H1 (cell line): ENCODE measurements around the gene GTF2IRD1. TPM values are rescaled to one million over a fixed set of nuclear protein-coding genes. Genes with fewer than 3 reads are reported as not detected.

Experiments
- CTCF ChIA-PET: fragments of 300-600 bp; sonication (Branson Sonifier 250); formaldehyde crosslinking; loops from one replicate; lab custom pipeline; 2021; ENCODE audit not compliant: partially characterized antibody; lab: Charles Lee
- POLR2A ChIA-PET: fragments of 300-600 bp; sonication (Branson Sonifier 250); formaldehyde crosslinking; loops from one replicate; lab custom pipeline; 2021; ENCODE audit warnings: inconsistent platforms; ENCODE audit not compliant: partially characterized antibody; lab: Charles Lee
- DNase-seq, 2 experiments: peaks; one replicate each; pipeline versions ENCODE4 v3.0.0 to v3.0.0-alpha.2; 2010 to 2022; ENCODE audit warnings: low spot score in 2 of 2, low read depth in 1 of 2, mixed read lengths in 1 of 2
- FAIRE-seq: peaks from 2 replicates; lab custom pipeline; 2011; peaks lifted over from hg19 to GRCh38; lab: Jason Lieb, UNC
- H2AFZ ChIP-seq: 2 replicates; pipeline ENCODE4 v1.8.1; 2012; ENCODE audit warnings: low read length, inconsistent platforms
- H2AK5ac ChIP-seq: 2 replicates; pipeline ENCODE4 v1.6.1; 2013; ENCODE audit warnings: low read depth, low read length
- H2BK120ac ChIP-seq: replicated peaks from 2 replicates; pipeline ENCODE3; 2013; ENCODE audit warnings: low read depth, low read length, inconsistent platforms
- H2BK12ac ChIP-seq: 2 replicates; pipeline ENCODE4 v1.6.1; 2013; ENCODE audit warnings: low read depth, low read length
- H2BK15ac ChIP-seq: 2 replicates; pipeline ENCODE4 v1.6.1; 2013; ENCODE audit warnings: low read length
- H2BK20ac ChIP-seq: 2 replicates; pipeline ENCODE4 v1.6.1; 2013; ENCODE audit warnings: low read length
- H2BK5ac ChIP-seq: 2 replicates; pipeline ENCODE4 v1.6.1; 2013; ENCODE audit warnings: low read depth, low read length
- H3K14ac ChIP-seq: 2 replicates; pipeline ENCODE4 v1.6.1; 2013; ENCODE audit warnings: inconsistent platforms; ENCODE audit not compliant: insufficient read length
- H3K18ac ChIP-seq: 2 replicates; pipeline ENCODE4 v1.6.1; 2013; ENCODE audit warnings: low read length; ENCODE audit errors: extremely low read depth
- H3K23ac ChIP-seq: 2 replicates; pipeline ENCODE4 v1.6.1; 2013; ENCODE audit warnings: inconsistent platforms; ENCODE audit not compliant: insufficient read length
- H3K23me2 ChIP-seq: 2 replicates; pipeline ENCODE4 v1.6.1; 2013; ENCODE audit warnings: low read depth, low read length
- H3K27ac ChIP-seq: 2 replicates; pipeline ENCODE4 v1.6.1; 2011; ENCODE audit warnings: low read depth, low read length, inconsistent platforms
- H3K27me3 ChIP-seq, 4 experiments: replicated peaks in 1 of 4; 1 replicate in 1 of 4; 2 replicates in 3 of 4; pipeline versions ENCODE4 v1.6.1 to v1.8.1; 2011 to 2013; ENCODE audit warnings: low read length in 3 of 4, mild to moderate bottlenecking in 3 of 4, inconsistent platforms in 2 of 4, mixed read lengths in 2 of 4, moderate library complexity in 1 of 4; ENCODE audit not compliant: control insufficient read depth in 3 of 4, insufficient read depth in 3 of 4; ENCODE audit errors: extremely low read depth in 1 of 4
- H3K36me3 ChIP-seq, 4 experiments: 2 replicates each; pipeline versions ENCODE4 v1.6.1 to v1.8.1; 2011 to 2013; ENCODE audit warnings: mild to moderate bottlenecking in 4 of 4, low read length in 3 of 4, moderate library complexity in 2 of 4, control low read depth in 1 of 4, inconsistent platforms in 1 of 4; ENCODE audit not compliant: insufficient read depth in 4 of 4, control insufficient read depth in 2 of 4
- H3K4ac ChIP-seq: replicated peaks from 2 replicates; pipeline ENCODE3; 2013; ENCODE audit warnings: low read length, low read depth, mixed read lengths, inconsistent platforms; ENCODE audit not compliant: insufficient read length
- H3K4me1 ChIP-seq, 4 experiments: replicated peaks in 1 of 4; 1 replicate in 1 of 4; 2 replicates in 3 of 4; pipeline versions ENCODE4 v1.6.1 to v1.8.1; 2011 to 2013; ENCODE audit warnings: low read length in 3 of 4, inconsistent platforms in 2 of 4, mixed read lengths in 1 of 4; ENCODE audit not compliant: insufficient read depth in 4 of 4, control insufficient read depth in 3 of 4
- H3K4me2 ChIP-seq, 2 experiments: 2 replicates each; pipeline versions ENCODE4 v1.6.1 to v1.8.1; 2011 to 2013; ENCODE audit warnings: low read depth in 2 of 2, low read length in 2 of 2, control low read depth in 1 of 2, inconsistent platforms in 1 of 2, mild to moderate bottlenecking in 1 of 2; ENCODE audit not compliant: insufficient read depth in 1 of 2
- H3K4me3 ChIP-seq, 4 experiments: fragments of 200-600, 300-600 bp in 1 of 4; sonication (generic), shearing (Covaris generic), sonication (Bioruptor Twin) in 1 of 4; 2 replicates each; pipeline versions ENCODE4 v1.5.1 to v1.8.1; 2011 to 2016; ENCODE audit warnings: low read length in 4 of 4, low read depth in 3 of 4, control low read depth in 2 of 4, inconsistent platforms in 2 of 4, mild to moderate bottlenecking in 2 of 4, mixed read lengths in 1 of 4, moderate library complexity in 1 of 4; ENCODE audit not compliant: insufficient read depth in 2 of 4; ENCODE audit errors: extremely low read depth in 1 of 4
- H3K56ac ChIP-seq: replicated peaks from 2 replicates; pipeline ENCODE3; 2013; ENCODE audit warnings: low read depth, mild to moderate bottlenecking, mixed read lengths, low read length, inconsistent platforms; ENCODE audit not compliant: insufficient read length
- H3K79me1 ChIP-seq: 2 replicates; pipeline ENCODE4 v1.6.1; 2013; ENCODE audit warnings: low read depth, low read length, control low read depth
- H3K79me2 ChIP-seq, 2 experiments: 2 replicates each; pipeline versions ENCODE4 v1.6.1 to v1.8.1; 2012 to 2013; ENCODE audit warnings: low read length in 2 of 2, mild to moderate bottlenecking in 2 of 2, inconsistent platforms in 1 of 2; ENCODE audit not compliant: insufficient read depth in 2 of 2, control insufficient read depth in 1 of 2
- H3K9ac ChIP-seq, 4 experiments: replicated peaks in 1 of 4; 1 replicate in 1 of 4; 2 replicates in 3 of 4; pipeline versions ENCODE4 v1.6.1 to v1.8.1; 2011 to 2013; ENCODE audit warnings: low read depth in 3 of 4, low read length in 3 of 4, control low read depth in 2 of 4, mild to moderate bottlenecking in 2 of 4, moderate library complexity in 2 of 4, inconsistent platforms in 1 of 4; ENCODE audit errors: extremely low read depth in 1 of 4
- H3K9me3 ChIP-seq, 2 experiments: 2 replicates each; pipeline versions ENCODE4 v1.6.1 to v1.8.1; 2012 to 2013; ENCODE audit warnings: mild to moderate bottlenecking in 2 of 2, moderate library complexity in 2 of 2, control low read depth in 1 of 2, inconsistent platforms in 1 of 2, low read depth in 1 of 2, low read length in 1 of 2, mixed read lengths in 1 of 2; ENCODE audit not compliant: insufficient read depth in 2 of 2
- H4K20me1 ChIP-seq, 2 experiments: replicated peaks in 1 of 2; 2 replicates each; pipeline versions ENCODE3 to v1.8.1; 2011 to 2013; ENCODE audit warnings: inconsistent platforms in 2 of 2, low read length in 2 of 2, mild to moderate bottlenecking in 1 of 2; ENCODE audit not compliant: insufficient read depth in 2 of 2, control insufficient read depth in 1 of 2
- H4K5ac ChIP-seq: 2 replicates; pipeline ENCODE4 v1.6.1; 2013; ENCODE audit warnings: low read length, low read depth, mixed read lengths, inconsistent platforms; ENCODE audit not compliant: insufficient read length
- H4K8ac ChIP-seq: 2 replicates; pipeline ENCODE4 v1.8.0; 2013; ENCODE audit warnings: mild to moderate bottlenecking, moderate library complexity, low read length, inconsistent platforms; ENCODE audit not compliant: insufficient read depth; ENCODE audit errors: extremely low read depth
- H4K91ac ChIP-seq: replicated peaks from 2 replicates; pipeline ENCODE3; 2013; ENCODE audit warnings: low read length, mixed read lengths, inconsistent platforms; ENCODE audit not compliant: insufficient read length
- BACH1 ChIP-seq: IDR thresholded peaks from 2 replicates; pipeline ENCODE4 v1.6.1; 2012; ENCODE audit warnings: low read length, improper control_type of control experiment
- CBX8 ChIP-seq: fragments of 300-800, 300-1000 bp; sonication (generic); IDR thresholded peaks from 2 replicates; pipeline ENCODE4 v1.7.1; 2016; ENCODE audit warnings: low read depth, low read length, borderline replicate concordance
- CTCF ChIP-seq, 3 experiments: IDR thresholded peaks; 1 replicate in 2 of 3; 2 replicates in 1 of 3; pipeline versions ENCODE4 v1.5.1 to v1.6.1; 2011; ENCODE audit warnings: low read length in 3 of 3, mild to moderate bottlenecking in 3 of 3, inconsistent platforms in 2 of 3, low read depth in 1 of 3, moderate library complexity in 1 of 3; ENCODE audit not compliant: insufficient read depth in 1 of 3; ENCODE audit errors: control extremely low read depth in 1 of 3
- HDAC2 ChIP-seq, 2 experiments: fragments of 300-600 bp in 1 of 2; sonication (generic) in 1 of 2; IDR thresholded peaks; 2 replicates each; pipeline ENCODE4 v1.6.1; 2011 to 2012; ENCODE audit warnings: low read depth in 2 of 2, low read length in 2 of 2, mild to moderate bottlenecking in 2 of 2, moderate library complexity in 2 of 2, borderline replicate concordance in 1 of 2, inconsistent platforms in 1 of 2
- POU5F1 ChIP-seq: IDR thresholded peaks from 2 replicates; pipeline ENCODE4 v1.6.1; 2011; ENCODE audit warnings: low read depth, mild to moderate bottlenecking, low read length, moderate library complexity
- YY1 ChIP-seq: IDR thresholded peaks from 2 replicates; pipeline ENCODE4 v1.6.1; 2011; ENCODE audit warnings: low read depth, mild to moderate bottlenecking, low read length
- WGBS, 2 experiments: shearing (Covaris generic) in 1 of 2; methylation state at CpG; one replicate each; pipeline versions ENCODE4 v1.1.6 to v1.1.7; 2013 to 2015; ENCODE audit warnings: low lambda C conversion rate in 2 of 2, mixed read lengths in 2 of 2, inconsistent platforms in 1 of 2, low coverage in 1 of 2, missing lambda C conversion rate in 1 of 2; ENCODE audit not compliant: insufficient replicate concordance in 2 of 2, insufficient coverage in 1 of 2, insufficient read length in 1 of 2; ENCODE audit errors: extremely low coverage in 1 of 2, missing lambda C conversion rate in 1 of 2; 5-methylcytosine and 5-hydroxymethylcytosine counted together
- polyA plus RNA-seq, 7 experiments: library from polyadenylated mRNA; depleted of rRNA in 3 of 7; stranded (reverse) in 5 of 7; unstranded in 2 of 7; fragments of >200 nt in 5 of 7; fragments of 200-250 nt in 2 of 7; gene quantifications; 1 replicate in 5 of 7; 2 replicates in 1 of 7; 4 replicates in 1 of 7; pipeline versions ENCODE4 v1.2.1 to v1.2.3, GENCODE V29; 2011 to 2013; ENCODE audit warnings: missing spikeins in 2 of 7, mixed read lengths in 2 of 7
- total RNA-seq: library from RNA; stranded (reverse); fragmentation: NEBNext Ultra II Directional; extraction: Animal tissue kit (Norgen Biotek cat#: 25700); gene quantifications from 2 replicates; pipeline ENCODE4 v1.2.1, GENCODE V29; 2021
- TF ChIP-seq, protein P1 (sequence below): IDR thresholded peaks from 2 replicates; pipeline ENCODE4 v1.6.1; 2012; ENCODE audit warnings: low read length, inconsistent platforms

The GTF2IRD1 gene
- total and polyA plus RNA-seq, 2 of the 8 experiments (the other 6 are each of a cell fraction or from before 2014, with no cell fraction given): 27.4 to 45.4 TPM

DNA sequence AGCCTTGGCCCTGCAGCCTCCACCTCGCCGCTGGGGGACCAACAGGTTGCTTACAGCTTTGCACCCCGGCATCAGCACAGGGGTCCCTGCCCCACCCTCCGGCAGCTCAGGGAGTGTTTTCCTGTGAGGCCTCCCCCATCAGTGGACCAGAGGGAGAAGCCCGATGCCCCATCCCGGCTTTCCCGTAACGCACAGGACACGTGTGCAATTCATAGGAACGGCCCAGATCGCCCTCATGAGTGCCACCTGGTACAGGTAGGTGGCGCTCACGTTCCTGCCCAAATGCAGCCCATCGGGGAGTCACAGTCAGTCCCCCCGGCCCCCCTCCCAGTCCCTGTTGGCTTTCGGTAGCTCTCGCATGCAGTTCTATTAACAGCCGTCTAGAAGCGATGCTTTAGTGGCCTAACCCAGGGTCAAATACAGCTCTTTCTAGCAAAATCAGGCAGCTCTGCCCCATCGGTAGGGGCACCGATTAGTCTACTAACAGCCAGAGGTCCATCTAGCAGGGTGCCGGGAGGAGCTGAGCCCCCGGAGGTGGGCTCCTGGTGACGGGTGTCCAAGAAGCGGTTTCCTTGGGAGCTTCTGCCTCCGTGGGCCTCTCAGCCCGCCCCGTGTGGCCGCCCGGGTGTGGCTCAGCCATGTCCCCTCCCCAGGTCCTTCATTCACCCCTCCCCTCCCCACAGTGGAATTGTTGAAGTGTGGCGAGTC lies 48.4 kb upstream of the GTF2IRD1 start:
- Histone ChIP-seq H2AK5ac (no peak overlapping the region), H4K20me1 (no peaks in the 10 kb centered on the region), H3K9ac (no peak overlapping the region), H3K14ac (no peak overlapping the region), H3K36me3 (peaks cover 0 to 14% (median 4%) of the 10 kb centered on the region in 4 experiments; a peak in 4 of 8 replicates), H4K5ac (no peak overlapping the region), H2BK12ac (no peak overlapping the region), H3K27ac (no peak overlapping the region), H3K79me1 (no peaks in the 10 kb centered on the region), H2AFZ (no peak overlapping the region), H3K79me2 (no peaks in the 10 kb centered on the region), H2BK15ac (no peak overlapping the region), H2BK120ac (no peak overlapping the region), H4K8ac (no peak overlapping the region), H3K4me3 (peak overlapping the region in 1 of 4 experiments; percentile 5; a peak in 1 of 8 replicates), H3K4me1 (peaks cover 0 to 5% (median under 1%) of the 10 kb centered on the region in 4 experiments; a peak in 3 of 7 replicates), H3K56ac (peak overlapping the region; percentile 21), H3K23me2 (no peaks in the 10 kb centered on the region), H3K4me2 (0 out of 4 replicates have a peak overlapping the region, but pooled peaks of 1 of the 2 experiments have one; percentile 29), H3K27me3 (no peaks in the 10 kb centered on the region), H3K4ac (no peak overlapping the region), H4K91ac (no peak overlapping the region), H3K18ac (no peak overlapping the region), H2BK20ac (no peak overlapping the region), H3K23ac (no peak overlapping the region), H3K9me3 (no peaks in the 10 kb centered on the region), H2BK5ac (no peak overlapping the region)
- FAIRE-seq (peak; percentile 24), DNase-seq (peak; percentile 68 to 91)
- WGBS, 2 experiments: 61% methylated on average over 28 of the region's 31 CpGs; no CpG with 5 or more reads in 1 of the 2 experiments
- POLR2A ChIA-PET: interaction anchor here (0.5 to 2.0 kb wide), 10 partner anchors 10 to 252 kb away, joined by 3 to 8 read pairs (median 3); partner anchors contain the start of gene GTF2I
- CTCF ChIA-PET: interaction anchor here (0.5 to 4.8 kb wide), 84 partner anchors 8 to 680 kb away, joined by 3 to 44 read pairs (median 4); no protein-coding TSS in a partner anchor
- TF ChIP-seq YY1 (no peak), POU5F1 (no peak), HDAC2 (IDR thresholded peaks at IDR 0.05; ENCODE audit: borderline replicate concordance in 1 of 2, low read depth in 2 of 2, low read length in 2 of 2) (no peak), CTCF (IDR thresholded peaks at IDR 0.05; ENCODE audit: control extremely low read depth in 1 of 3, insufficient read depth in 1 of 3, low read depth in 1 of 3, low read length in 3 of 3) (peak; percentile 83 to 95 (median 94)), BACH1 (no peak), CBX8 (no peak)
- TF ChIP-seq, protein P1, sequence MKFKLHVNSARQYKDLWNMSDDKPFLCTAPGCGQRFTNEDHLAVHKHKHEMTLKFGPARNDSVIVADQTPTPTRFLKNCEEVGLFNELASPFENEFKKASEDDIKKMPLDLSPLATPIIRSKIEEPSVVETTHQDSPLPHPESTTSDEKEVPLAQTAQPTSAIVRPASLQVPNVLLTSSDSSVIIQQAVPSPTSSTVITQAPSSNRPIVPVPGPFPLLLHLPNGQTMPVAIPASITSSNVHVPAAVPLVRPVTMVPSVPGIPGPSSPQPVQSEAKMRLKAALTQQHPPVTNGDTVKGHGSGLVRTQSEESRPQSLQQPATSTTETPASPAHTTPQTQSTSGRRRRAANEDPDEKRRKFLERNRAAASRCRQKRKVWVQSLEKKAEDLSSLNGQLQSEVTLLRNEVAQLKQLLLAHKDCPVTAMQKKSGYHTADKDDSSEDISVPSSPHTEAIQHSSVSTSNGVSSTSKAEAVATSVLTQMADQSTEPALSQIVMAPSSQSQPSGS: no peak
